PC-3 (cell line): ENCODE data around the gene SLC8A2. TPM values are rescaled to one million over a fixed set of nuclear protein-coding genes. Genes with fewer than 3 reads are reported as not detected.

Experiments
- ATAC-seq: fragments of 200-7000 bp; cut with Tn5 transposase; 2 replicates; pipeline ENCODE4 v1.9.1; 2020; ENCODE audit warnings: mild to moderate bottlenecking, moderate library complexity
- BruUV-seq: library from RNA; stranded (reverse); fragments of 400-500 nt; replicated peaks from 2 replicates; lab custom pipeline; 2021; lab: Mats Ljungman, UMichigan
- CTCF ChIA-PET: fragments of 300-600 bp; sonication (Branson Sonifier 250); formaldehyde crosslinking; loops from one replicate; lab custom pipeline; 2022; ENCODE audit warnings: antibody characterized with exemption; lab: Charles Lee
- POLR2A ChIA-PET: fragments of 300-600 bp; sonication (Branson Sonifier 250); formaldehyde crosslinking; loops from one replicate; lab custom pipeline; 2022; ENCODE audit warnings: antibody characterized with exemption; ENCODE audit not compliant: unreplicated experiment; lab: Charles Lee
- DNase-seq: peaks from one replicate; pipeline ENCODE4 v3.0.0-alpha.2; 2015
- H2AFZ ChIP-seq: fragments of 300-600 bp; sonication (generic); 2 replicates; pipeline ENCODE4 v1.6.0; 2016; ENCODE audit warnings: antibody characterized with exemption, low read length
- H3F3A ChIP-seq: fragments of 300-600 bp; sonication (generic); one replicate; pipeline ENCODE4 v1.6.0; 2017; ENCODE audit warnings: antibody characterized with exemption, low read length, control low read depth, mild to moderate bottlenecking; ENCODE audit not compliant: unreplicated experiment
- H3K27ac ChIP-seq: fragments of 300-600 bp; sonication (generic); 2 replicates; pipeline ENCODE4 v1.5.1; 2016; ENCODE audit warnings: mild to moderate bottlenecking, low read length
- H3K27me3 ChIP-seq: fragments of 300-600 bp; sonication (generic); 2 replicates; pipeline ENCODE4 v1.6.1; 2016; ENCODE audit warnings: low read length, mixed read lengths
- H3K36me3 ChIP-seq: fragments of 300-600 bp; sonication (generic); 2 replicates; pipeline ENCODE4 v1.6.1; 2016; ENCODE audit warnings: low read depth, mixed run types, low read length, mixed read lengths
- H3K4me1 ChIP-seq: fragments of 300-600 bp; sonication (generic); 2 replicates; pipeline ENCODE4 v1.5.1; 2016; ENCODE audit warnings: low read length; ENCODE audit not compliant: insufficient read depth
- H3K4me2 ChIP-seq: fragments of 300-600 bp; sonication (generic); 2 replicates; pipeline ENCODE4 v1.6.0; 2016; ENCODE audit warnings: low read length
- H3K4me3 ChIP-seq: fragments of 300-600 bp; sonication (generic); 2 replicates; pipeline ENCODE4 v1.5.1; 2016; ENCODE audit warnings: mild to moderate bottlenecking, low read length, mixed read lengths
- H3K79me2 ChIP-seq: fragments of 300-600 bp; sonication (generic); 2 replicates; pipeline ENCODE4 v1.6.1; 2017; ENCODE audit warnings: low read length, mixed read lengths
- H3K9ac ChIP-seq: fragments of 300-600 bp; sonication (generic); 2 replicates; pipeline ENCODE4 v1.6.0; 2016; ENCODE audit warnings: mild to moderate bottlenecking, low read length
- H3K9me2 ChIP-seq: fragments of 300-600 bp; sonication (generic); replicated peaks from 2 replicates; pipeline ENCODE4 v1.6.1; 2016; ENCODE audit warnings: mixed run types, low read length, mixed read lengths
- H3K9me3 ChIP-seq: fragments of 300-600 bp; sonication (generic); 2 replicates; pipeline ENCODE4 v1.6.1; 2016; ENCODE audit warnings: low read length, mixed read lengths
- H4K20me1 ChIP-seq: fragments of 300-600 bp; sonication (generic); 2 replicates; pipeline ENCODE4 v1.6.1; 2016; ENCODE audit warnings: low read length, mixed read lengths
- EZH2 ChIP-seq: fragments of 300-600 bp; sonication (generic); IDR thresholded peaks from one replicate; pipeline ENCODE4 v1.6.1; 2017; ENCODE audit warnings: antibody characterized with exemption, mild to moderate bottlenecking, low read length; ENCODE audit not compliant: unreplicated experiment
- EZH2phosphoT487 ChIP-seq: fragments of 300-600 bp; sonication (generic); IDR thresholded peaks from 2 replicates; pipeline ENCODE4 v1.6.1; 2018; ENCODE audit warnings: mild to moderate bottlenecking, antibody characterized with exemption, low read length, borderline replicate concordance
- intact Hi-C: fragments of 100-400 bp; cut with micrococcal nuclease; formaldehyde crosslinking; loops from 2 replicates; pipeline ENCODE4 v1.9.0; 2023
- total RNA-seq: library from RNA; depleted of rRNA; stranded (reverse); fragments of >200 nt; gene quantifications from 2 replicates; pipeline ENCODE4 v1.2.3, GENCODE V29; 2014
- TF ChIP-seq, protein P1 (sequence below): fragments of 300-600 bp; sonication (generic); conservative IDR thresholded peaks from 2 replicates; pipeline ENCODE4 v1.5.1; 2017; ENCODE audit warnings: antibody characterized with exemption, low read depth, mild to moderate bottlenecking, low read length

SLC8A2 gene
- total RNA-seq, 1 experiment from 2014 or later, result 0.33 TPM

DNA sequence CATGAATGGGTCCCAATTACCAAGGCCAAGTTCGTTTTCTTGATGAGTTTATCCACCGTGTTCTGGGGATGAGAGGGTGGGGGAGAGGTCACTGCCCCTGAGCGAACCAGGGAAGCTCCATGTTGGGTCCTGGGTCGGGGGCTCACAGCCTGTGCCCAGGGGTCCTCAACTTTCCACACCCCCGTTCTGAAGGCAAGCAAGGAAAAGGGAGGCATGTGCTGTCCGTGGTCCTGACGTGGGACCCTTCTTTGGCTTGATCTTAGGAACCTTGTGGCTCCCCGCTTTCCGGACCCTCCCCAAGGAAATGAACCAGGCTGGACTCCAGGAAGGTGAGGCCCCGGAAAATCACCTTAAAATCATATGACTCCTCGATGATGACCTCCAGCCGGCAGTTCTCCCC is 34.2 kb downstream of the SLC8A2 start:
- Histone ChIP-seq H4K20me1 (no peaks in the 10 kb centered on the region), H3K27ac (no peak overlapping the region), H3K4me3 (no peak overlapping the region), H3F3A (no peaks in the 10 kb centered on the region), H3K4me2 (no peak overlapping the region), H2AFZ (no peak overlapping the region), H3K36me3 (no peaks in the 10 kb centered on the region), H3K9me3 (no peaks in the 10 kb centered on the region), H3K27me3 (no peaks in the 10 kb centered on the region), H3K79me2 (no peaks in the 10 kb centered on the region), H3K9ac (no peak overlapping the region), H3K4me1 (no peaks in the 10 kb centered on the region), H3K9me2 (no peaks in the 10 kb centered on the region)
- DNase-seq, result no peak
- ChIA-PET CTCF (no interaction called here), POLR2A (no interaction called here)
- intact Hi-C loops, result loop anchor here (2.0 to 10.0 kb wide), 3 partner anchors 77 to 261 kb away; partner anchors contain the start of gene NAPA
- TF ChIP-seq, protein P1, sequence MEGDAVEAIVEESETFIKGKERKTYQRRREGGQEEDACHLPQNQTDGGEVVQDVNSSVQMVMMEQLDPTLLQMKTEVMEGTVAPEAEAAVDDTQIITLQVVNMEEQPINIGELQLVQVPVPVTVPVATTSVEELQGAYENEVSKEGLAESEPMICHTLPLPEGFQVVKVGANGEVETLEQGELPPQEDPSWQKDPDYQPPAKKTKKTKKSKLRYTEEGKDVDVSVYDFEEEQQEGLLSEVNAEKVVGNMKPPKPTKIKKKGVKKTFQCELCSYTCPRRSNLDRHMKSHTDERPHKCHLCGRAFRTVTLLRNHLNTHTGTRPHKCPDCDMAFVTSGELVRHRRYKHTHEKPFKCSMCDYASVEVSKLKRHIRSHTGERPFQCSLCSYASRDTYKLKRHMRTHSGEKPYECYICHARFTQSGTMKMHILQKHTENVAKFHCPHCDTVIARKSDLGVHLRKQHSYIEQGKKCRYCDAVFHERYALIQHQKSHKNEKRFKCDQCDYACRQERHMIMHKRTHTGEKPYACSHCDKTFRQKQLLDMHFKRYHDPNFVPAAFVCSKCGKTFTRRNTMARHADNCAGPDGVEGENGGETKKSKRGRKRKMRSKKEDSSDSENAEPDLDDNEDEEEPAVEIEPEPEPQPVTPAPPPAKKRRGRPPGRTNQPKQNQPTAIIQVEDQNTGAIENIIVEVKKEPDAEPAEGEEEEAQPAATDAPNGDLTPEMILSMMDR, result no peak
- TF ChIP-seq EZH2, result no peak
- no peak for TF ChIP-seq EZH2phosphoT487
- no peak for ATAC-seq
- BruUV-seq, result no TSS peak

DNA sequence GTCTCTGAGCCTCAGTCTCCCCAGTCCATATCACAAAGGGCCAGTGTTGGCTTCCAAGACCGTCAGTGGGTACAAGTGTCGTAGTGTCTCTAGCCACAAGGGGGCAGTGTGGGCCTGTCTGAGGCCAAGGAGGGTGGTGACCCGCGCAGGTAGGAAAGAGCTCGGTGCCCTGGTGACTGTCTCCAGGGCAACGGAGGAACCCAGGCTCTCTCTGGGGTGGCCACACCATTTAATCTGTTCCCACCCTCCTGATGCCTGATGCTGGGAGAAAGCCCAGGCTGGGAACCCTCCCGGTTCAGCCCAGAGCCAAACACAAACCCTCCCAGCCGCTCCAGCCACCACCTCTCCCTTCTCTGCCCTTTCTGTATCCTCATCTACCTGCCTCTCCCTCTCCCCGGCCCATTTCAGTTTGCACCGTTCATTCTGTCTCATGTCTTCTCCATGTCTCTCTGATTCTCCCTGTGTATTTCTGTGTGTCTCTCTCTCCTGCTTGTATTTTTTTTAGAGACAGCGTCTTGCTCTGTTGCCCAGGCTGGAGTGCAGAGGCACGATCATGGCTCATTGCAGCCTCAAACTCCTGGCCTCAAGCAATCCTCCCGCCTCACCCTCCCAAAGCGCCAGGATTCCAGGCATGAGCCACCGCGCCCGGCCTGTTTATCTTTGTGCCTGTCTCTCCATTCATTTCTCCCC is 34.8 kb downstream of the SLC8A2 start:
- no peak for TF ChIP-seq EZH2
- TF ChIP-seq, protein P1, result peak; percentile 76
- no peak for TF ChIP-seq EZH2phosphoT487
- Histone ChIP-seq H3F3A (no peaks in the 10 kb centered on the region), H3K9ac (no peak overlapping the region), H4K20me1 (no peaks in the 10 kb centered on the region), H3K27ac (no peak overlapping the region), H3K36me3 (no peaks in the 10 kb centered on the region), H3K9me3 (no peaks in the 10 kb centered on the region), H3K4me3 (no peak overlapping the region), H3K9me2 (no peaks in the 10 kb centered on the region), H3K79me2 (no peaks in the 10 kb centered on the region), H3K4me2 (no peak overlapping the region), H3K27me3 (no peaks in the 10 kb centered on the region), H3K4me1 (no peaks in the 10 kb centered on the region), H2AFZ (no peak overlapping the region)
- no TSS peak for BruUV-seq
- DNase-seq (peak; percentile 74), ATAC-seq (peak; percentile 90)
- CTCF ChIA-PET, result interaction anchor here (0.6 to 1.0 kb wide), 6 partner anchors 9 to 271 kb away, joined by 4 to 13 read pairs (median 4); no protein-coding TSS in a partner anchor
- intact Hi-C loops, result loop anchor here (1.0 to 10.0 kb wide), 4 partner anchors 78 to 270 kb away; partner anchors contain the start of gene NAPA
- POLR2A ChIA-PET, result no interaction called here

DNA sequence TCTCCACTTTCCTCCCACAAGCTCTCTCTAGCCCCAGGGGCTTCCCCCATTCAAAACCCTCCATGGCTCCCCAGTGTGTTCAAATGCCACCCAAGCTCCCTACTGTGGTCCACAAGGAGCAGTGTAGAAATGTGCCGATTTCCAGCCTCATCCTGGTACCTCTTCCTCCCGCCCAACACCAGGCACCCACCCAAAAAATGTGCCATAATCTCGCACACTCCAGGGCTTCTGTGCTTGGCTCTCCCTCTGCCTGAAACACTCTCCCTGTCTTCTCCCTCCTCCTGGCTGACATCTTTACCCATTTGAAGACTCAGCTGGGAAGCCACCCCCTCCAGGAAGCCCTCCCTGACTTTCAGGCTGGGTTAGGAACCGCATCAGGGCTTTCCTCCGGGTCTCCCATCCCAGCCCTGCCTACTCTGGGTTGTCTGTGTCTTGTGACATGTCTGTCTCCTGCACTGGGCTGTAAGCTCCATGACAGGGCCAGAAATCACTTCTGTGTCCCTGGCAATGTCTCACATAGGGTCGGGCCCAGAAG is 35.7 kb downstream of the SLC8A2 start:
- ATAC-seq, result no peak
- CTCF ChIA-PET, result interaction anchor here (1.0 kb wide), 1 partner anchor 8 kb away, joined by 13 read pairs; no protein-coding TSS in a partner anchor

More for the DNA sequence above, 35.7 kb downstream of the SLC8A2 start:
- Histone ChIP-seq H3K4me3 (no peak overlapping the region), H3K9me3 (no peaks in the 10 kb centered on the region), H3K4me2 (no peak overlapping the region), H3K27me3 (no peaks in the 10 kb centered on the region), H3K79me2 (no peaks in the 10 kb centered on the region), H3K4me1 (no peaks in the 10 kb centered on the region), H3K9me2 (no peaks in the 10 kb centered on the region), H3K9ac (no peak overlapping the region), H2AFZ (no peak overlapping the region), H3K27ac (no peak overlapping the region), H4K20me1 (no peaks in the 10 kb centered on the region), H3K36me3 (no peaks in the 10 kb centered on the region), H3F3A (no peaks in the 10 kb centered on the region)
- TF ChIP-seq, protein P1, result no peak
- TF ChIP-seq EZH2phosphoT487 (no peak), EZH2 (no peak)
- BruUV-seq, result no TSS peak
- POLR2A ChIA-PET, result no interaction called here
- intact Hi-C loops, result loop anchor here (1.0 to 10.0 kb wide), 4 partner anchors 79 to 271 kb away; partner anchors contain the start of gene NAPA
- DNase-seq, result no peak
